Activated CD8-positive, alpha-beta memory T cell treated with anti-CD3 and anti-CD28 coated beads, Interleukin-2, amount 50 U/mL, for 24 hours (primary cell): ENCODE results near the gene OVCA2.

Experiments
- DNase-seq: peaks from one replicate; pipeline ENCODE4 v3.0.0-alpha.2; 2020; ENCODE audit errors: extremely low read depth

The OVCA2 gene

DNA sequence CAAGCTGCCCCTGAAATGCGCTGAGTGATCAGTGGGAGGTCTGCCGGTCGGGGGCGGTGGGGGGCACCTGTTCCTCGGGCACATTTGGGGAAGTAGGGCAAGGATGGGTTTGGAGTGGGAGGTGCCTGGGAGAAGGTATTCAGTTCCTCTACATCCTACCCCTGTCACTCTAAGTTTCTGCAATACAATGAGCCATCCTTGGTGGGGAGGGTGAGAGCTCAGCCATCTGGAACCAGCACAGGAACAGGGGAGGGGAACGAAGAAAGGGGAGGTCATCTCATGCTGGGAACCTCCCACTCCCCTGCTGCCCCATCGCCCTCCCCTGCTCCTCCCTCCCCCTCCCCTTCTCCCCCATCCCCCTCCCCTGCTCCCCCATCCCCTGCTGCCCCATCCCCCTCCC lies 7.7 kb upstream of the OVCA2 start:
- DNase-seq = no peak

DNA sequence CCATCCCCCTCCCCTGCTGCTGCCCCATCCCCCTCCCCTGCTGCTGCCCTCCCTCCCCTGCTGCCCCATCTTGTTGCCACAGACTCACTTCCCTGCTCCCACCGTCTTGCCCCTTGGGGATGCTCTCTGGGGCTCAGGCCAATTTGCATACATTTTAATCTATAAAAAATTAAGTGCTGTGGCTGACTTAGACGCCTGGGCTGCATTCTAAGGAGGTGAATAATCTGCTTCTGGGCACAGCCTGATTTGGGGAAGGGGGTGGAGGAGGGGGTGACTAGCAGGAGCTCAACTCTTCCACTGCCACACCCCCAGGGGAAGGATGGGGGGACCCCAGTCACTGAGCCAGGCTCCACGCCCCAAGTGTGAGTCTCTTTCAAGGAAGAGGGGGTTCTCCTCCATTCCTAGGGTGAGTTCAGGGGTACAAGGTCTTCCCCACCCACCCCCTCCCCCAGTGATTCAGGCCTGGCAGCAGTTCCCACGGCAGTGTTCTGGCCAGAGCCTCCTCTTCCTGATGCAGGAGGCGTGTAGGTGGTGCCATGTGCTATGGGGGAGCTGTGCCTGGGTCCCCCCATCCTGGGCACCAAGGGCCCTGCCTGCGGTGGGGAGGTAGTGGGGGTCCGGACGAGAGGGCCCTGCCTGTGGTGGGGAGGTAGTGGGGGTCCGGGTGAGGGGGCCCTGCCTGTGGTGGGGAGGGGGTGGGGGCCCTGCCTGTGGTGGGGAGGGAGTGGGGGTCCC lies 6.8 kb upstream of the OVCA2 start:
- no peak for DNase-seq

DNA sequence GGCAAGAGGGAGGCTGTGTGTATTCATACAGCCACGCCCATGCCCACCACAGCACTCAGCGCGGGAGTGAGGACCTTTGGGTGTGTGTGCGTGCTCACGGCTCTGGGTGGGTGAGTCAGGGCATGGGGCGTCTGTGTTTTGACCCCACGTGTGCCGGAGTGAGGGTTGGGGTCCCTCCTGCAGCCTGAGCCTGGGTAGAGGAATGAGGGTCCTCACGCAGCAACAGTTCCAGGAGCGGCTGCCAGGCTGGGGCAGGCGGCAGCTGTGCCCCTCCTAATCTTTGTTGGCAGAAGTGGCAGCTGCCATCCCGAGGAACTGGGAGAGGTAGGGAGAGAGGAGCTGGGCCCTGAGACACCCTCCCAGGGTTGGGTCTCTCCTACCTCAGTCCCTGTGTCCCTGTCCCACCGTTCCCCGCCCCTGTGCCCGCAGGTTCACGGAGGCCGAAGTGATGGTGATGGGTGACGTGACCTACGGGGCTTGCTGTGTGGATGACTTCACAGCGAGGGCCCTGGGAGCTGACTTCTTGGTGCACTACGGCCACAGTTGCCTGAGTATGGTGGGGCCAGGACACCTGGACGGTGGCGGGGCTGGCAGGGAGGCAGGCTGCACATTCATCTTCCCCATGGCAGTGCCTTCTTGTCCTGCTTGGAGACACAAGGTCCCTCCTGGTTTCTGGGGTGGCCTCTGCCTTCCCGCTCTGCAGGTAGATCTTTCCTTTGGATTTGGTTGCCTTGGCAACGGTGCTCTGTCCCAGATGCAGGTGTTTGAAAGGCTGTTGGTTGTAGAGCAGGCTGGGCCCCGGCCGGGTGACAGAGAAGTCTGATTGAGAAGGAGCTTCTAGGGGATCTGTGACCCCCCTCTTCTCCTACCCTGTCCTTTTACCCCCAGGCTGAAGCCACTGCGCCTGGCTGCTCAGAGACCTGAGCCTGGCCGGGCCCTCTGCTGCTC lies 6.0 kb upstream of the OVCA2 start:
- DNase-seq = no peak

DNA sequence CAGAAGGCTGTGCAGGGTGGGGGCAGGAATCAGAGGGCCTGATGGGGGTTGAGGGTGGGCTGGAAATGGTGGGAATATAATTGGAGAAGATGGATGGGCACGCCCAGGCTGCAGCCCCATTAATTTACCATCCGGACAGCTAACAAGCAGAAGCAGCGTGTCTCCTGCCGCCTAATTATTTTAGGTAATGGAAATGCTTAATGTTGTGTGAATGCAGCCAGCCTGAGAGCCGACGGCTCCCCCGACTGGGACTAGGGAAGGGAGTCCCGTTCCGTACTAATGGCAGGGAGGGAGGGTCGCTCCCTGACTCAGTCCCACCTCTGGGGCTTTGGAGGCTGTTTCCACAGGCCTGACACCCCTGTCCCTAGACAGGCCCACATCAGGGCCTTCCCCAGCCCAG lies 4.7 kb upstream of the OVCA2 start:
- DNase-seq = no peak

DNA sequence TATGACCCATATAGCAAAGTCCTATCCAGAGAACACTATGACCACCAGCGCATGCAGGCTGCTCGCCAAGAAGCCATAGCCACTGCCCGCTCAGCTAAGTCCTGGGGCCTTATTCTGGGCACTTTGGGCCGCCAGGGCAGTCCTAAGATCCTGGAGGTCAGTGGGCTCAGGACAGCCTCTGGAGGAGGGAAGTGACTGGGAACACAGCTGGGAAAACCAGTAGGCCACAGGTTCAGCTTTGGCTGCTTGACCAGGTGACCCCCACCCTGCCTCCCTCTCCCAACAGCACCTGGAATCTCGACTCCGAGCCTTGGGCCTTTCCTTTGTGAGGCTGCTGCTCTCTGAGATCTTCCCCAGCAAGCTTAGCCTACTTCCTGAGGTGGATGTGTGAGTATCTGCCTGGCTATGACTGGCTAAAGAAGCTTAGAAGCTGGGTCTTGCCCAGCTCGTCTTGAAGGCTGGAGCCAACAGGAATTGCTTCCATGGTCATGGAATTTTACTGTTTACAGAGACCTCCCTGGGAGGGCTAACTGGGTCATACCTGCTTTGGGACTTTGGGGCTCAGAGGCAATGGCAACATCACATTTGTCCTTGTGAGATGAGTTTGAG lies 1.5 kb upstream of the OVCA2 start:
- no peak for DNase-seq

DNA sequence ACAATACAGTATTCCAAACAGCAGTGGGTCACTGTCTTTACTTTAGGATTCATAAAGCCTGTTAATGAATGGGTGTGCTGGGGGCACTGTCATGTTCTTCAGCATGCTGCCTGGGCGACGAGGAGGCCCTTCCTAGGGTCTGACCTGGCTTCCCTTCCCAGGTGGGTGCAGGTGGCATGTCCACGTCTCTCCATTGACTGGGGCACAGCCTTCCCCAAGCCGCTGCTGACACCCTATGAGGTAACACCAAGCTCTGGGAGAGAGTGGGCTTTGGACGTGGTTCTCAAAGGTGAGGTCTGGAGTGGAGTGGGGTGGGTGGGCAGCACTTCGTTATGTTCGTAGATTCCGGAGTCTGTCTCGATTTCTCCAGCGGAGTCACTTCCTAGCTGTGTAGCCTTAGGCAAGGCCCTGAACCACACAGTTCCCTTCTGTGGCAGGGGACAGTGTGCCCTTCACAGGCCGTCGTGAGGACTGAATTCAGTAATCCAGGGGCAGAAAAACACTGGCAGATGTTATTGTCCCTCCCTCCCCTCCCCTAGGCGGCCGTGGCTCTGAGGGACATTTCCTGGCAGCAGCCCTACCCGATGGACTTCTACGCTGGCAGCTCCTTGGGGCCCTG lies 771 bp upstream of the OVCA2 start:
- DNase-seq = no peak

DNA sequence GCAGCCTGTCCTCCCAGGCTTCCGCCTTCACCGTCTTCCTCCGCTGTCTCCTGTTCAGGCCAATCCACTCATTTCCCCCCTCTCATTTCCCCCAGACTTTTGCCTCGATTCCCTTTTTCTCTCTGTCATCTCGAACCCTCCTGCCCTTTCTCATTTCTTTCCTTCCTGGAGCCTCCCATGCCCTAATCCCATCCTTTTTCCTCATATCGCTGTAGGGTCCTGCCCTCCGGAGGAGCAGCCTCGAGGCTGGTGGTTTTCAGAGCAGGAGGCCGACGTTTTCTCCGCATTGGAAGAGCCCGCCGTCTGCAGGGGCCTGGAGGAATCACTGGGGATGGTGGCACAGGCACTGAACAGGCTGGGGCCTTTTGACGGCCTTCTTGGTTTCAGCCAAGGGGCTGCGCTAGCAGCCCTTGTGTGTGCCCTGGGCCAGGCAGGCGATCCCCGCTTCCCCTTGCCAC lies 597 bp downstream of the OVCA2 start:
- no peak for DNase-seq

DNA sequence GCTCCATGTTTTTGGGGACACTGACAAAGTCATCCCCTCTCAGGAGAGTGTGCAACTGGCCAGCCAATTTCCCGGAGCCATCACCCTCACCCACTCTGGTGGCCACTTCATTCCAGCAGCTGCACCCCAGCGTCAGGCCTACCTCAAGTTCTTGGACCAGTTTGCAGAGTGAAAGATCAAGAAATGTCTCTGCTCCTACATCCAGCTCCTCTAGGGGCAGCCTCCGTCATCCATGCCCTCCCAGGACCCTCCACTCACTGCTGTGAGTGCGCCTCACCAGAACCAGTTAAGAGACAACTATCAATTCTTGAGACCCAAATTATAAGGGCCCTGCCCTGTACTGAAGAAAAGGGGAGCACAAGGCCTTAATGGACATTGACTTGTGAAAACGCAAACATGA lies 1.1 kb downstream of the OVCA2 start:
- DNase-seq = no peak

DNA sequence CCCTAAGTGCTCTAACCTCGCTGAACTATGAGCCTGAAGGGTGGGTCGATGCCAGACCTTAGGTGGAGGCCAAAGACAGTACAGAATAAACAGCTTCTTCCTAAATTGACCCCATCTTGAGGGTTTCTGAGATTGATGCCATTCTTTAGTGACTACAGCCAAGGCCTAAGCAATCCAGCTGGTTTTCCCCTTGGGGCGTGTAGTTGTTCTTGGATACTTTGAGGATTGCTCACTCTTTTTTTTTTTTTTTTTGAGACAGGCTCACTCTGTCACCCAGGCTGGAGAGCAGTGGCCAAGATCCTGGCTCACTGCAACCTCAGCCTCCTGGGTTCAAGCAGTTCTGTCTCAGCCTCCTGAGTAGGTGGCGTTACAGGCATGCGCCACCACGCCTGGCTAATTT lies 2.0 kb downstream of the OVCA2 start:
- no peak for DNase-seq

DNA sequence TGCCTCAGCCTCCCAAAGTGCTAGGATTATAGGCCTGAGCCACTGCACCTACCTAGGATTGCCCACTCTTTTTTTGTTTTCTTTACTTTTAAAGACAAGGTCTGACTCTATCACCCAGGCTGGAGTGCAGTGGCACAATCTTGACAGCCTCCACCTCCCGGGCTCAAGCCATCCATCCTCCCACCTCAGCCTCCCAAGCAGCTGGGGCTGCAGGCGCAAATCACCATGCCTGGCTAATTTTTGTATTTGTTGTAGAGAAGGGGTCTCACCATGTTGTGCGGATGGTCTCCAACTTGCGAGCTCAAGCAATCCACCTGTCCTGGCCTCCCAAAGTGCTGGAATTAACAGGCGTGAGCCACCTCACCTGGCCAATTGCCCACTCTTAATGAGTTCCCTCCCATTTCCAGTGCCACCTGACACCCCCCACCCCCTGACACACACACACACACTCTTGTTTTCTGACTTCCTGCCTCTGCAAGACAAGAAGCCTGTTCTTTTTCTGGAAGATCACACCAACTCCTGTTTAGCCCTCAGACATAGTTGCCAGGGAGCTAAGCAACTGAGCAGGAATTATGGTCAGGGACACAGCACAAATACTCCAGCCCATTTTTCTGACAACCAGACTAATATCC lies 2.6 kb downstream of the OVCA2 start:
- DNase-seq = no peak

DNA sequence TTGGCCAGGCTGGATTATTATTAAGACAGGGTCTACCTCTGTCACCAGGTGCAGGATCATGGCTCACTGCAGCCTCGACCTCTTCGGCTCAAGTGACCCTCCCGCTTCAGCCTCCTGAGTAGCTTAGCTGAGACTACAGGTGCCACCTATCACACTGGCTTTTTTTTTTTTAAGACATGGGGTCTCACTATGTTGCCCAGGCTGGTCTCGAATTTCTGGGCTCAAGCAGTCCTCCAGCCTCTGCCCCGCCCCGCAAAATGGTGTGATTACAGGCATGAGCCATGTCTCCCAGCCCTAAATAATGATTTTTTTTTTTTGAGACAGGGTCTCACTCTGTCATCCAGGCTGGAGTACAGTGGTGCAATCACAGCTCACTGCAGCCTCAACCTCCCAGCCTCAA lies 5.8 kb downstream of the OVCA2 start:
- DNase-seq = no peak

DNA sequence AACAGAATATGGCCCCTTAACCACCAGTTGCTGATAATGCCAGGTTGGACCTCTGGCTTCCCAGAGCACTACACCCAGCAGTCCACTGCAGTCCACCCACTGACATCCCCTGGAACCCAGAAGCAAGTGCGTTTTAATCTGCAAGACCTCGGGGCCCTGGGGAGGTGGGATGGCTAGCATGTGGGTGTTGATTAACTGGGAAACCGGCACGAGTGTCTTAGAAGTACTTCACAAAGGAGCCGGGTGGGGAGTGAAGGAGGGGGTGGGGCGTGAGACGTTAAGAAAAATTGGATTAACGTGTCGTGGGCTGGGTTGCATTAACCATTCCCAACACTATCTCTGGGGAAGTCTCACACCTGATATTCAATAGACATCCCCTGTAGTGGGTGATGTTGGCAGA lies 7.0 kb downstream of the OVCA2 start:
- DNase-seq = no peak

DNA sequence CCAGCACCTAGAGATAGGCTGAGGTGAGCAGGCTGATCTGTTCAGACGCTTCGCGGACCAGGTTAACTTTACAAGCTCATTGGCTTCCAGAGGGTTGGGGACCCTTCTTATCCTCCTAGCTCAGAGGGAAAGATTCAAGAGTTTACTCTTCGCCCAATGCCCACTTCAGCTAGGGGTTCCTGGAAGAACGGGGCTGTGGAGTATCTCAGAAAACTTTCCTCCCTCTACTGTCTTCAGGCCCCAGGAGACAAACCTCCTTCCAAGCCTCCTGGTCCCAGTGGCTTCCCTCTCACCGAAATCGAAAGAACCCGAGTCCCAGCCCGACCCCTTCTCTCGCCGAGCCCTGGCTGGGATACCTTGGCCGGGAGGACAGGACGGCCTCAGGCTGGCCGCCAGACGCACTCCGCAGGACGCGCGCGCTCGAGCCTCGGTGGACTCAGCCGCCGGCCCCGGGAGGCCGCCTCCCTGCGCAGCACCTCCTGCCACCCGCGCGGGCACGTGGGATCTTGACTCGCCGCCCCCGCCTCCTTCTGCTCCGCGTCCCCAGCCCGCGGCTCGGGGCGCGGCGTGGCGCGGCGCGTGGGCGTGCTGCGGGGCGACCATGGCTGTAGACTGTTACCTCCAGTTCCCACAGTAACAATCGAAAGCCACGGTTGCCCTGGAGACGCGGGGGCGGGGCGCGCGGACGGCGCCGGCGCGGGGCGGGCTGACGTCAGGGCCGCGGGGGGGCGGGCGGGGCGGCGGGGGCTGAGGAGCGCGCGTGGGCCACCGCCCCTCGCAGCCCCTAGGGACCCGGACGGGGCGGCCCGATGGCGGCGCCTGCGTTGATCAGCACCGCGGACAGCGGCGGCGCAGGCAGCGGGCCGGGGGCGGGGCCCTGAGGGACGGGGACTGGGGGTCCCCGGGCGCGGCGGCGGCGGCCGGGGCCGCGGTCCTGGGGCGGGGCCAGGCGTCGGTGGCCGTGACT lies 7.8 kb downstream of the OVCA2 start:
- peak; percentile 73 for DNase-seq

DNA sequence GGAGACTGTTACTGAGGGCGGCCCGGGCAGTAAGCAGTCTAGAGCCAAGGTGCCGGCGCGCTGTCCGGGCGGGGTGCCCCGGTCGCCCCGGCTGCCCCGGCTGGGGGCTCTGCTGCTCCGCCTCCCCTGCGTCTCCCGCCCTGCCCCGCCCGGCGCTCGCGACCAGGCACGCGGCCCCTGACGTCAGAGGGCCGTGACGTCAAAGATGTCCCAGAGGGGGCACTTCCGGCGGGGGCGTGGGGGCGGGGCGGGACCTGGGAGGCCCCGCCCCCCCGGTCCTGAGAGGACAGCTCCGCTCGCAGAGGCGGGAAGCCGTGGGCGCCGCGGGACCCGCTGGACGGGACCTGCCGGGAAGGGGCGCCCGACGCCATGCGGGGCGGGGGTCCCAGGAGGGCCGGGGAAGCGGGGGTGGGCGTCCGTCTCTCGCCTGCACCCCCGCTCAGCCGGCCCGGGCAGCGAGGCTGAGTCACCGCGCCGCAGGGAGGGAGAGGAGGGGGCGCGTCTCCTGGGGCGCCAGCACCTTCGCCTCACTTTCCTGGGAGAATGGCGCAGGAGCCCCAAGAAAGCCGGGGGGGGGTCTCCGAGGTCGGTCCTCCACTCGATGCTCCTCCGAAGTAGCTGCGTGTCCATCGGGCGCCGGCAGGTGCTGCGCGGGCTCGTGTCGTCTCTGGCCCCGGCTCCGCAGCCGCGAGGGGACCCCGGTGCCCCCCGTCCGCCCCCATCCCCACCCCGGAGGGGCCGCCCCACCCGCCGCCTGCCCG lies 8.7 kb downstream of the OVCA2 start:
- no peak for DNase-seq

DNA sequence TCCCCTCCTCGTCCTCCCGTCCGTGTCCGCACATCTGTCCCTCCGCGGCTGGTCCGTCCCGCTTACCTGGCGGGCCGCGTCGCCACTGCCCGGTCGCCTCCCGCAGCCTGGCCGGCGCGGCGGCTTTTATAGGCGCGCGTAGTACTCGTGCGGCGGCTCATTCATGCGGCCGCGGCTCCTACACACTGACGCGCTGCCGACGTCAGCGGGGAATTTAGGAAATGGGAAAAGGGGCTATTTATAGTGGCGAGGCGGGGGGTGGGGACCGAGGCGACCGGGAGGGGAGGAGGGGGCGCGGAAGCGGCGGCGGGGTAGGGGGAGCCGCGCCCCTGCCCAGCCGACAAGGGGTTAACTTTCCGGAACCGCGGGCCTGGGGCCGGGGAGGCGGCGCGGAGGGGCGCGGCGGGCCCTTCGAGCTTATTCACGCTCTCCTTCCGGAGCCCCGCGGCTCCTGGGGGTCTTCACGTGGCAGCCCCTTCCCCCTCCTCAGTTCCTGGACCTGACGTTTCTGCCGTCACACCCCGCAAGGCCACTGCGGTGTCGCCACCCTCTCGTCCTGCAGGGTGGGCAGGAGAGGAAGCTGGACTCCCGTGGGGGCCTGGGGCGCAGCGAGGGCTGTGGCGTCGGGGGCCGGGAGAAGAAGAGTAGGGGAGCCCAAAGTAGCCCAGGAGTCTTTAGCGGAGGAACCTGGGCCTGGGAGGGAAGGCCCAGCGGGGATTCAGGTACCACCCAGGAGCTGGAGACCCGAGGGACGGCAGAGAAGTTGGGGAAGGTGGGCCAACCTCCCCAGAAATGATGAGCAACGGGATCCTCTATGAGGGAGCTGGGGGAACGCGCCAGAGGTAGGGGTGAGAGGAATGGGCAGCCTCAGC lies 9.5 kb downstream of the OVCA2 start:
- no peak for DNase-seq

DNA sequence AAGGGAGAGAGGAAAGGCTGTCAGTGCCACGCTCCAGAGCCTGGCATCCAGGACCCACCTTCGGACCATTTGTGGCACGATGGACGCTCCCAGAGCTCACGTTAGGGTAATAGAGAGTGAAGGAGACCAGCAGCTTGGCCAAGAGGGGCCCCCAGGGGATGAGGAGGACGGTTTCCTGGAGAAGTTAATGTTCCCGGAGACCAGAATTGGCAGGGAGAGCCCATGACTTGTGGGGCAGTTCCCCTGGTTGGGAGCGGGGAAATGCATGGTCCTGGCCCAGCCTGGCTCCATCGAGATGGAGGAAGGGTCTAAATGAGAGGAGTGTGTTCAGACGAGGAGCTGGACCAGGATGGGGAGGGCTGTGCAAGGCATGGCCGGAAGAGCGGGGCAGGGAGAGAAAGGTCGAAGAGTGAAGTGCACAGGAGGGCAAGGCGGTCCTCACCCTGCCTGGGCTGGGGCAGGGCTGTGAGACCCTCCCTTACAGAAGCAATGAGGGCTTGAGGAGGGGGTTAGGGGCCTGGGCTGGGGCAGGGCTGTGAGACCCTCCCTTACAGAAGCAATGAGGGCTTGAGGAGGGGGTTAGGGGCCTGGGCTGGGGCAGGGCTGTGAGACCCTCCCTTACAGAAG lies 10.2 kb downstream of the OVCA2 start:
- DNase-seq = no peak

DNA sequence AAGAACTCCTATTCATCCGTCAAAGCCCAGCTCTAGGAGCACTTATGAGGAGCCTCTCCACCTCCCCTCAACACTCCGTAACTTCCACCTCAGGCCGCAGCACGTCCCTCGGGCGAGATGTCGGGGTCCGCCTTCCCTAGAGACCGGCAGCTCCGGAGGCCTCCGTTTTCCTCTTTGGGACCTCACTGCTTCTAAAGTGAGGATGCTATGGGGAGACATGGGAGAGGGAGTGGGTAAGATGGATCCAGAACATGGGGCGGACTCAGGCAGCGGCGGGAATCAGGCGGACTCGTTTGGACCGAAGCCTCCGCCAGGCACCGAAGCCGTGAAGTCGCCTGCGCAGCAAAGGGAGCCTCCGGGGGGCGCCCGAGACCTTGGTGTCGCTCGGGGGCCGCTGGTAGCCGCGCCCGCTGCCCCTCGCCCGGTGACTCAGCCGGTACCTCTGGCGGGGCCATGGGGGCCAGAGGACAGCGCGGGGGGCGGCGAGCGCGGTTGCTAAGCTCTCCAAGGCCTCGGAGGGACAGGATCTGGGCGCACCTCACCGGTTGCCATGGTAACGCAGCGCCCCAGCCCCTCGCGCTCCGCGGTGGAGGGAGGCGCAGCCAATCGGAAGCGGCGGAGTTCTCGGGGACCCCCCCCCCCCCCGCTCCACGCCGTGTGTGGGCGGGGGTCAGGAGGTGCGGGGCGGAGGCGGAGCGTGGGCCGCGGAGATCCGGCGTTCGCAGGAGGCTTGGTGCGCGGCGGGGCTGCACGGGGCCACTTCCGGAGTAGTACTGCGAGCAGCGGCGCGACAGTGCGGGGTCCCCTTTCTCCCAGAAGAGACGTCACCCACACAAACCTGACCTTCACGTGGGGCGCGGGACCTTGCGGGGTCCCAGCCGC lies 11.8 kb downstream of the OVCA2 start:
- no peak for DNase-seq

DNA sequence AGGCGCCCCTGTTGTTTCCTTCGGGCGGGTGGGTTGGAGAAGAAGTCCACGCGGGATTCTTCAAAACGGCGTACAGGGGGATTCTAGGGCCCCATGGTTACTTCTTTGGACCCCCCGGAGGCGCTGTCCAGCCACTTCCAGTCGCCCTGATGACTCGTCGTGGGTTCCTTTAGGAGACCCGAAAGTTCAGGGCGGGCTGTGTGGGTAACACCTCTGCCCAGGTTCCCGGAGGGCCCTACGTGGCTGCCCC lies 12.4 kb downstream of the OVCA2 start:
- DNase-seq = no peak
